Stomach (tissue), 4 donors: ENCODE results near the gene RANBP1.

Experiments used
- CTCF ChIP-seq, 7 experiments: fragments of 450-650 bp in 4 of 7; fragments of 200-600 bp in 3 of 7; sonication (generic) in 3 of 7; IDR thresholded peaks; one replicate each; pipeline ENCODE4 v1.5.1; 2016 to 2019; ENCODE audit warnings: antibody characterized with exemption in 7 of 7, control low read depth in 2 of 7, mild to moderate bottlenecking in 1 of 7
- EP300 ChIP-seq: sonication (generic); formaldehyde crosslinking; IDR thresholded peaks from one replicate; pipeline ENCODE4 v1.6.1; 2017; ENCODE audit warnings: antibody characterized with exemption
- POLR2A ChIP-seq, 4 donors: fragments of 450-650 bp; IDR thresholded peaks; one replicate each; pipeline ENCODE4 v1.6.1; 2016; ENCODE audit warnings: antibody characterized with exemption in 4 of 4, control low read depth in 2 of 4, mild to moderate bottlenecking in 1 of 4, moderate library complexity in 1 of 4
- POLR2AphosphoS5 ChIP-seq, 3 donors: sonication (generic); formaldehyde crosslinking; IDR thresholded peaks; one replicate each; pipeline ENCODE4 v1.6.1; 2016; ENCODE audit warnings: antibody characterized with exemption in 3 of 3

- no peak for TF ChIP-seq POLR2A (IDR thresholded peaks at IDR 0.05)
- TF ChIP-seq CTCF (IDR thresholded peaks at IDR 0.05), result no peak
- TF ChIP-seq EP300, result no peak
- TF ChIP-seq POLR2AphosphoS5 (IDR thresholded peaks at IDR 0.05), result no peak
Measured at GRCh38 chr22:20125201-20126174, 9.6 kb downstream of the RANBP1 start.
